GM19023 (cell line): ENCODE data around the gene DNAH2.

ENCODE experiments used
- ATAC-seq: cut with Tn5 transposase; IDR thresholded peaks from one replicate; pipeline ENCODE4 v1.9.1; 2021; ENCODE audit warnings: mild to moderate bottlenecking, moderate library complexity; ENCODE audit not compliant: unreplicated experiment

Gene DNAH2

DNA sequence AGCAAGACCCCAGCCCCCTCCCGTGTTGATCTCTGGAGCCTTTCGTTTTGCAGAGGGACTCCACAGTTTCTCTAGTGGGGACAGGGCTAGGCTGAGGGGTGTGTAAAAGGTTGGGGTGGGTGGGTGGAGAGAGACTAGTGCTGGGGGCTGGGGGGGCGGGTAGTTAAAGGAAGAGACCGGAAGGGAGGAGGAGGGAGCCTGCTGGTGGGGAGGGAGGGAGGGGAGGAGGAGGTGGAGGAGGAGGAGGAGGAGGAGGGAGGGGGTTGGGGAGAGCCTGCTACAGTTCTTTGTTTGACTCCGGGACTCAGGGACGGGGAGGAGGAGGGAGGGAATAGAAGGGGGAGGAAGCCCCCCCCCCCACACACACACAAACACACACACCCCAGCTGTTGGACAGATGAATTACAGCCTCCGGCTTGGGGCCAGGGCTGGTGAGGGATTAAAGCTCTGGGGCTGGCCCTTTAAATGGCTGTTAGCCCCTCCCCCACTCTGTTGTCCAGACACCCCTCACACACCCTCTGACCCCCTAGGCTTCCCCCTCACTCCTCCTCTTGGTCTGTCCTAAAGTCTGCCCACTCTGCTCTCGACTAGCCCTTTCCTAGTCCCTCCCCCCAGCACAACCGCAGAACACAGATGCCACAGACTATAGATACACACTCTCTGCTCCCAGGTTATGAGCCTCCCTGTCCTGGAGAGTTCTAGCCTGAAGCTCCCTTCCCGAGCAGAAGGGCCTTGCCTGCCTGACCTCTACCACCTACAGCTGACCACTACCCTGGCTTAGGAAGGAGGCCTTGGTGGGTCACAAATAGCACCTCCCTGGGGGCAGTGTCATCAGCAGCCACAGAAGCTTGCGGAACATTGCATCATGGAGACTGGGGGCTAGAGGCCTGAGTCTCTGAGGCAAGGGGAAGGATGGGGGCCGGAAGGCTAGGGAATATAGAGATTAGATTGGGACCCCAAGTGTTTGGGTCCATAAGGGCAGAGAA lies 120.8 kb downstream of the DNAH2 start:
- no peak for ATAC-seq

DNA sequence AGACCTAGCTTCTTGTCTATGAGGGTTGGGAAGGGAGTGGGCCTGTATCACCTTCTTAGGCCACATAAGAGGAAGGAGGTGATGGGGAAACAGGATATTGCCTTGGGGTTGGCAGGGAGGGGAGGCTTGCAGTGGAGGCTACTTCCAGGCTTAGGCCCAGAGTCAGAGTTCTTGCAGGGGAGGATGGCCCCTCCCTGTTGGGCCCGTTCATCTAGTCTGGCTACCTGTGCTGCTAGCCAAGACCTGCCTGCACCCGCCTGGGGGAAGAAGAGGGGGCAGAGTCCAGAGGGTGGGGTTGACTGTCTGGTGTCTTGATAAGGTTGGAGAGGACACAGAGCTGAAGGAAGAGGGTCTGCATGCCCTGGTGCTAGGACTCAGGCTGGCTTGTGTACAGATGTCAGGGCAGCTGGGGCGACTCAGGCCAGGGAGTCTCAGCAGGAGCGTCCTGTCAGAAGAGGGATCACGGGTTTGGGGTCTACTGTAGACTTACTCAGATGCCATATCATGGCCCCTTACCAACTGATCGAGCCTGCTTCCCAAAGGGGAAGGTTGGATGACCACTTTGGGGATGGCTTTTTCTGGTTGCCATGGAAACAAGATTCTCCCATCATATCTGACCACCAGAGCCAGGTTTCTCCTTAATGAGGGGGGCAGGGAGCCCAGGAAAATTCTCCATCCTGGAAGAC lies 121.8 kb downstream of the DNAH2 start:
- ATAC-seq = no peak

DNA sequence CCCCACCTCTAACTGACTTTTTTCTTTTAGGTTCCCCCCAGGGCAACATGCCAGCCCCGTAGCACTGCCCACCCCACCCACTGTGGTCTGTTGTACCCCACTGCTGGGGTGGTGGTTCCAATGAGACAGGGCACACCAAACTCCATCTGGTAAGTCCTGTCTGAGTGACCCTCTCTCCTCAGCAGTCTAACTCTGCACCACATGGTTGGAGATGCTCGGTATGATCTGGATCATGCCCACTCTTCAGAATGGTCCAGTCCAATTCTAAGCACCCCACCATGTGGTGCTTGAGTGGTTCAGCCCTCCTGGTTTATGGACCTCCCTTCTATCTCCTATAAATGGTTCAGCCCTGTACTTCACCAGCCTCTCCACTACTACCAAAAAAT lies 122.3 kb downstream of the DNAH2 start:
- ATAC-seq = no peak

DNA sequence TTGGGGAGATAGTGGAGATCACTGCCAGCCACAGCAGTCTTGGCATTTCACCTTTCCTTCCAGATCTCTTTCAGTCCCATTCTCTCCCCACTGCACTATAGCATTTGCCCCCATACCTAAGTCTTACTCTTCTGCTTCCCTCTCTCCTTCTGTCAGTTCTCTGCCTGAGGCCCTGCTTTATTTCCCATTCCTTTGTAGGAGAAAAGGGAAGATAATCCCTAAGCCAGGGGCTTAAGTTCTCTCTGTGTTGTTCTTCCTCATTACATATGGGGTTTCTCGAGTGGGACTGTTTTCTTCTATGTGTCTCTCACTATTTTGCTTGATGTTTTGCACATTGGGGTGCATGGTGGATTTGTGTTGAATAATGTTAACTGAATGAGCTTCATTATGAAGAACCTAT lies 122.9 kb downstream of the DNAH2 start:
- ATAC-seq = no peak

DNA sequence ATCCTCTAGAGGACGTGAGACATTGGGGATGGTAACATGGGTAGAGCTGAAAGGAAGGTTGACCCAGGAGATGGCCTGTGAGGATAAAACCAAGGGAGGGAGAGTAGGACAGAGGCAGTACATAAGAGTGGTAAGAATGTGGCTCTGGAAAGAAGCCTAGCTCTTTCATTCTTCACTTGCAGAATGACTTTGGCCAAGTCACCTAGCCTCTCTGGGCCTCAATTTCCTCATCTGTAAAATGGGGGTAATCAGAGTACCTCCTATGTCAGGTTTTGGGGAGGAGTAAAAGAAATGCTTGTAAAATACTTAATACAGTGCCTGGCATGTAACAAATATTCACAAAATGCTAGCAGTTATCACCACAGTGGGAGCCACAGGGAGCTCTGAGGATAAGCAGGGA lies 123.3 kb downstream of the DNAH2 start:
- ATAC-seq = no peak

DNA sequence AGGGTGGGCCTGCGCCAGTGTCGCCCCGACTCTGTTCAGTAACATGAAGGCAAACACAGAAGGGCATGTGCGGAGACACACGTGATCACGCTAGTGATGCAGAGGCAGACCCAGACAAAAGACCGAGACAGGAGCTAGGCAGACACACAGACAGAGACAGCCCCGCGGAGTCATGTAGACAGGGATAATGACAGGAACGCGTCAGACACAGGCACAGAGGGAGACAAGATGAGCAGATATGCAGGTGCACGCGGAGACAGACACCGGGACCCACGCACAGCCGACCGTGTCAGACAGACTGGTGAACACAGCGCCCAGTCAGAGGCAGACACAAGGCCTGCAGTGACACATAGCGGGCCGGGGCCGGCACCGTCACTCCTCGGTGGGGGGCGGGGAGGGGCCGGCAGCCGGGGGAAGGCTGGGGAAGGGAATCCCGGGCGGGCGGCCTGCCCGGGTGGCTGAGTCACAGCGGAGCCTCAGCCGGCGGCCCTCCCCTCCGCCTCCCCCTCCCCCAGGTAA lies 123.9 kb downstream of the DNAH2 start:
- ATAC-seq = peak; percentile 3

DNA sequence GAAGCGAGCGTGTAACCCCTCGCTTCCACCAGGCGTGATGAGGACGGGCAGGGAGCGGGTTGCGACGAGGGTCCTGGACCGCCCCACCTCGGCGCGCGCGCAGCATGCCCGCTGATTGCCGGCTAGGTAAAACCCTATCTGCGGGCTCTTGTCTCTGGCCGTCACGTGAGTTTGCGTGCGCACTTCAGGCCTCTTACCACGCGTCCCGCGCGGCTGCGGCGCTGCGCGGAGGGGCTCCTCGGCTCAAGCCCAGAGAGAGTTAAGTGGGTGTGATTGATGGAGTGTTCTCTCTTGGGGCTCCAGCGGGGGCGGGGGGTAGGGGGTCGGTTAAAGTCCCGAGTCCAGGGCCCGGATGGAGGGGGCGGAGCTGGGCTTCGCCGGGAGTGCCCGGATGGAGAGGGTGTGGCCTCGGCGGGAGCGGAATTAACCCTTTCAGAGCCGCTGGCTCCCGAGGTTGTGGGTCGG lies 124.4 kb downstream of the DNAH2 start:
- ATAC-seq = peak; percentile 23

DNA sequence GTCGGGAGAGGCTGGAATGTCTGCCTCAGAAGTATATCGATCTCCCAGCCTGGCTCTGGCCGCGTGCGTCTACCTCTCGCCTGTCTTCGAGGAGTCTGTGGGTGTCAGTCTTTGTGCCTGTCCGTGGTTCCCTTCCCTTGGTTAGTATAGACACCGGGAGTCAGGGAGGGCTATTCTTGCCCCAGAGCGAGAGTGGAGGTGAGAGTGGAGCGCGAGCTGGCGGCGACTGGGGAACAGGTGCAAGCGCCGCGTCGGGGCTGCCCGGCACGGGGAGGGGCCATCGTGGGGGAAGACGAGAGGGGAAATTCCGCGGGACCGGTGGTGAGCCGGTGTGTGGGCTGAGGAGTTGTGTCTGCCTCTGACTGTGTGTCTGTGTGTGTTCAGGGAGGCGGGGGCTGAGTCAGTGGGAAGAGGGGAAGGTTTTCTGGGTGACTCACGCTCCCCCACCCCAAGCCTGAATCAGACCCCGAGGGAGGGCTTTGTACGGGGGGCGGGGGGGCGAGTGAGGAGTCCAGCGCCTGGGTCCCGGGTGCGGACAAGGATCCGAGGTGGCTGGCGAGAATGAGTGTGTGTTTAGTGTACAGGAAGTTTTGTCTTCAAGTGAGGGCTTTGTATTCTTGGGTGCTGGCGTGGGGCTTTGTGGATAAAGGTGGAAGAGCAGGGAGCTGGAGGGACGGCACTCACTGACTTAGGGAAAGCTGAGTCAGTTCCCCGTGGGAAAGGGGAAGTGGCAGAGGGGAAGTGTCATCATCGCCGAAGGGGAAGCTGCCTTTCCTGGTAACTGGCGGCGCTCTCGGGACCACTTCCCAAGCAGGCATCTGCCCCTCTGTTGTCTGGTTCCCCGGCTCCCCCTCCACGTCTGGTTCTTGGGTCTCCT lies 125.1 kb downstream of the DNAH2 start:
- peak; percentile 27 for ATAC-seq

DNA sequence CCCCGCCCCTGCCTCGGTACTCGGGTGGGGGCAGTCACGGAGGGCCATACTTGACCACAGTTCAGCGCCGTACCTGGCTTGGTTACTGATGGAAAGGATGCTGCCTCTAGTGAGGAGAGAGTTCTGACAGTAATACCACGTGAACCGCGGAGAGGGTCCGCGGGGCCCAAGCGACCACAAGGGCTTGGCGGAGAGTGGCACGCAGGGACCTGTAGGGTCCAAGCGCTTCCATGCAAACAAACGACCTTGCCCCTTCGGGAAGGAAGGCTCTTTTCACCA lies 125.7 kb downstream of the DNAH2 start:
- ATAC-seq = peak; percentile 2

DNA sequence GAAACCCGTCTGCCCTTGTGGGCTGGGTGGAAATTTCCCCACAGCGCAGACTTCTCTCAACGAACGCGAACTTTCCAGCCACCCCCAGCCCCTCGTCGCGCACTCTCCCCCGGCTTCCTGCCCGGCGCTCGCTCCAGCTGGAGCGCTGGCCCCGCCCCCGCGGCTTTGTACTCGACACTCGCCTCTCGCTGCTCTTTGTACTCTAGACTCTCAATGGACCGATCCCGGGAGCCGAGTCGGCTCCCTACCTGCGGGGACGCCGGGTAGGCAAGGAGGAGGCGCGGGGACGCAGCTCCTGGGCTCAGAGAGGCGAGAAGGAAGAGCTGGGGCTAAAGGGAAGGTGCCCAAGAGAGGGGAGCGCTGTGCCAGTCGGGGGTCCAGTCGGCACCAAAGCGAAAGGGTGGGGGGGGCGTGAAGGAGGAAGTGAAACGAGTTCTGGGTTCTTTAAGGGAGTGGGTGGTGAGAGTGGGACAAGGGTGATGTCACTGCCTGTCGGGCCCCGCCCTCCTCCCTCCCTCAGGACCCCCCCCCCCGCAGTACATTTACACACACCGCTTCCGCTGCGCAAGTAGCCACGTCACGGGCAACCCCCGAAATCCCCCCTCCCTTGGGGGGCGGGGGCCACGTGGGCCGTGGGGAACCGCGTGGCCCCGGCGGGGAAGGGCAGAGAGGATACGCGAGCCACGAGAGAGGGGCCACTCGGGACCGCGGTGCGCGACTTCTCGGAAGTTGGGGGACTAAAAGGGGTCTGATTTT lies 126.2 kb downstream of the DNAH2 start:
- ATAC-seq = peak; percentile 27

DNA sequence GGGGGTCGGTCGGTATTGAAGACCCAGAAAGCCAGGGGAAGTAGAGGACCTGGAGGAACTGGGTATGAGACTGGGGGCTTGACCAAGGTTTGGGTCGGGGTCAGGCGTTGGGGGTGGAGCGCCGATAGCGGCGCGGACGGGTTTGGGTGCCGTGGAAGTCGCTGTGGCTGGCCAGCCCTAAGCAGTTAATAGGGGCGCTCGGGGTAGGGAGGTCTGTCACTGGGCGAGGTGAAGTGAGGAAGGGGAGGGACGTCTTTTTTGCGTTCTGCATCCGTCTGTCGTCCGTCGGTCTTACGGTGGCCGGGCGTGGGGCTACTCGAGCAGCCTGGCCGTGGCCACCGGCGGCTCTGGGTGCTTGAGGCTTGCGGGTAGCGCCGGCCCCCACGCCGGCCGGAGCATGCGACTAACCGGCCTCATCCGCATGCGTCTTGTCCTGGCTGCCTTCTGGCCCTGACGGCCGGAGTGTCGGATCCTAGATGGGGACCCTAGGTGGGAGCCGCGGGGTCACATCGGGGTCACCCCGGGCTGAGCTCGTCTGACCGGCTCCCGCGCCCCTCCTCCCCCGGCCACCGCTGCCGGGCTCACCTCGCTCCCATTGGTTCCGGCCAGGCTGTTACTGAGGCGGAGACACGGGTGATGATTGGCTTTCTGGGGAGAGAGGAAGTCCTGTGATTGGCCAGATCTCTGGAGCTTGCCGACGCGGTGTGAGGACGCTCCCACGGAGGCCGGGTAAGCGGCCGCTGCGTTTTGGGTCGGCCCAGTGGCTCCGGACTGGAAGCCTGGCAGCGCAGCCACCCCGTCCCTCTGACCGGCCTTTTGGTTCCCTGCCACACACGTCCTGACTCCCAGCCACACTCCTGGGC lies 127.0 kb downstream of the DNAH2 start:
- ATAC-seq = peak; percentile 42

DNA sequence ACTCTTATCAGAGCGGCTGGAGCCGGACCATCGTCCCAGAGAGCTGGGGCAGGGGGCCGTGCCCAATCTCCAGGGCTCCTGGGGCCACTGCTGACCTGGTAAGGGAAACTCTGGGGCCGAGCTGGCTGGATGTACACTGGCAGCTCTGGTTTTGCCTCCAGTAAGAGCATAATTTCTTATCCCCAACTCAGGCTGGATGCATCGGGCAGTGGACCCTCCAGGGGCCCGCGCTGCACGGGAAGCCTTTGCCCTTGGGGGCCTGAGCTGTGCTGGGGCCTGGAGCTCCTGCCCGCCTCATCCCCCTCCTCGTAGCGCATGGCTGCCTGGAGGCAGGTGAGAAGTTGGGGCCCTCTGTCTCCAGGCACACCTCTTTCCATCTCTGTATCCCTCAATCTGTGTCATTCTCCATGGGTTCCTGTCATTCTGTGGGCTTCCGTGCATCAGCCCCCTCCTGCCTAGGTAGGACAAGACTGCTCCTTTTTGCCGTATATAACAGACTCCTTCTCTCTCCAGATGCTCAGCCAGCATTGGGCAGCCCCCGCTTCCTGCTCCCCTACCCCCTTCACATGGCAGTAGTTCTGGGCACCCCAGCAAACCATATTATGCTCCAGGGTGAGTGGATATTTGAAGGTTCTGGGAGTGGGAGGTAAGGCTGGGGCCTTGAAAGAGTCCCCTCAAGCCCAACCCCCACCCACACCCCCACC lies 128.0 kb downstream of the DNAH2 start:
- no peak for ATAC-seq

DNA sequence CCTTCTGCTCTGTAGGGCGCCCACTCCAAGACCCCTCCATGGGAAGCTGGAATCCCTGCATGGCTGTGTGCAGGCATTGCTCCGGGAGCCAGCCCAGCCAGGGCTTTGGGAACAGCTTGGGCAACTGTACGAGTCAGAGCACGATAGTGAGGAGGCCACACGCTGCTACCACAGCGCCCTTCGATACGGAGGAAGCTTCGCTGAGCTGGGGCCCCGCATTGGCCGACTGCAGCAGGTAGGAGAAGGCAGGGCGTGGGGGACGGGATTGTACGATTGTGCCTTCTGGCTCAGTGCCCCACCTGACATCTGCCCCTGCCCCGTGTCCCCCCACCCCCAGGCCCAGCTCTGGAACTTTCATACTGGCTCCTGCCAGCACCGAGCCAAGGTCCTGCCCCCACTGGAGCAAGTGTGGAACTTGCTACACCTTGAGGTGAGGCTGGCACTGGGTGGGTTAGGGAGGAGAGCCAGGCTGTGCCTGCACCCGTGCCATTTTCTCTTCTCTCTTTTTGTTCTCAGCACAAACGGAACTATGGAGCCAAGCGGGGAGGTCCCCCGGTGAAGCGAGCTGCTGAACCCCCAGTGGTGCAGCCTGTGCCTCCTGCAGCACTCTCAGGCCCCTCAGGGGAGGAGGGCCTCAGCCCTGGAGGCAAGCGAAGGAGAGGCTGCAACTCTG lies 128.7 kb downstream of the DNAH2 start:
- ATAC-seq = no peak

DNA sequence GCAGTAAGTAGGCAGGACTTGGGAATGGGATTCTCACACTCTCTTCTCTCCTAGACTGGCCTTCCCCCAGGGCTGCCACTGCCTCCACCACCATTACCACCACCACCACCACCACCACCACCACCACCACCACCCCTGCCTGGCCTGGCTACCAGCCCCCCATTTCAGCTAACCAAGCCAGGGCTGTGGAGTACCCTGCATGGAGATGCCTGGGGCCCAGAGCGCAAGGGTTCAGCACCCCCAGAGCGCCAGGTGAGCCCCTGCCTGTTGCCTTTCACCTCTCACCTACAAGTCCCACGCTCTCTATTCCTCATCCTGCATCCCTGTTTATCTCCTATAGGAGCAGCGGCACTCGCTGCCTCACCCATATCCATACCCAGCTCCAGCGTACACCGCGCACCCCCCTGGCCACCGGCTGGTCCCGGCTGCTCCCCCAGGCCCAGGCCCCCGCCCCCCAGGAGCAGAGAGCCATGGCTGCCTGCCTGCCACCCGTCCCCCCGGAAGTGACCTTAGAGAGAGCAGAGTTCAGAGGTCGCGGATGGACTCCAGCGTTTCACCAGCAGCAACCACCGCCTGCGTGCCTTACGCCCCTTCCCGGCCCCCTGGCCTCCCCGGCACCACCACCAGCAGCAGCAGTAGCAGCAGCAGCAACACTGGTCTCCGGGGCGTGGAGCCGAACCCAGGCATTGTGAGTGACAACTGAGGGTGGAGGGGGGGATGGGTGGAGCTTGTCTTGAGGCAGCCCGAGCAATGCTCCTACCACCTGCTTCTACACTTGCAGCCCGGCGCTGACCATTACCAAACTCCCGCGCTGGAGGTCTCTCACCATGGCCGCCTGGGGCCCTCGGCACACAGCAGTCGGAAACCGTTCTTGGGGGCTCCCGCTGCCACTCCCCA lies 129.5 kb downstream of the DNAH2 start:
- no peak for ATAC-seq

DNA sequence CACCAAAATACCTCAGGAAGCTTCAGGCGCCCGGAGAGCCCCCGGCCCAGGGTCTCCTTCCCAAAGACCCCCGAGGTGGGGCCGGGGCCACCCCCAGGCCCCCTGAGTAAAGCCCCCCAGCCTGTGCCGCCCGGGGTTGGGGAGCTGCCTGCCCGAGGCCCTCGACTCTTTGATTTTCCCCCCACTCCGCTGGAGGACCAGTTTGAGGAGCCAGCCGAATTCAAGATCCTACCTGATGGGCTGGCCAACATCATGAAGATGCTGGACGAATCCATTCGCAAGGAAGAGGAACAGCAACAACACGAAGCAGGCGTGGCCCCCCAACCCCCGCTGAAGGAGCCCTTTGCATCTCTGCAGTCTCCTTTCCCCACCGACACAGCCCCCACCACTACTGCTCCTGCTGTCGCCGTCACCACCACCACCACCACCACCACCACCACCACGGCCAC lies 130.6 kb downstream of the DNAH2 start:
- ATAC-seq = no peak

DNA sequence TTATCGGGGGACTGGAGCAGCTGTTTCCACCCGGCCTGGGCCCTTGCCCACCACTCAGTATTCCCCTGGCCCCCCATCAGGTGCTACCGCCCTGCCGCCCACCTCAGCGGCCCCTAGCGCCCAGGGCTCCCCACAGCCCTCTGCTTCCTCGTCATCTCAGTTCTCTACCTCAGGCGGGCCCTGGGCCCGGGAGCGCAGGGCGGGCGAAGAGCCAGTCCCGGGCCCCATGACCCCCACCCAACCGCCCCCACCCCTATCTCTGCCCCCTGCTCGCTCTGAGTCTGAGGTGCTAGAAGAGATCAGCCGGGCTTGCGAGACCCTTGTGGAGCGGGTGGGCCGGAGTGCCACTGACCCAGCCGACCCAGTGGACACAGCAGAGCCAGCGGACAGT lies 131.2 kb downstream of the DNAH2 start:
- no peak for ATAC-seq

DNA sequence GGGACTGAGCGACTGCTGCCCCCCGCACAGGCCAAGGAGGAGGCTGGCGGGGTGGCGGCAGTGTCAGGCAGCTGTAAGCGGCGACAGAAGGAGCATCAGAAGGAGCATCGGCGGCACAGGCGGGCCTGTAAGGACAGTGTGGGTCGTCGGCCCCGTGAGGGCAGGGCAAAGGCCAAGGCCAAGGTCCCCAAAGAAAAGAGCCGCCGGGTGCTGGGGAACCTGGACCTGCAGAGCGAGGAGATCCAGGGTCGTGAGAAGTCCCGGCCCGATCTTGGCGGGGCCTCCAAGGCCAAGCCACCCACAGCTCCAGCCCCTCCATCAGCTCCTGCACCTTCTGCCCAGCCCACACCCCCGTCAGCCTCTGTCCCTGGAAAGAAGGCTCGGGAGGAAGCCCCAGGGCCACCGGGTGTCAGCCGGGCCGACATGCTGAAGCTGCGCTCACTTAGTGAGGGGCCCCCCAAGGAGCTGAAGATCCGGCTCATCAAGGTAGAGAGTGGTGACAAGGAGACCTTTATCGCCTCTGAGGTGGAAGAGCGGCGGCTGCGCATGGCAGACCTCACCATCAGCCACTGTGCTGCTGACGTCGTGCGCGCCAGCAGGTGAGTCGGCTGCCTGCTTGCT lies 131.7 kb downstream of the DNAH2 start:
- ATAC-seq = no peak
